Endothelial cell (in vitro differentiated cells): ENCODE data around the gene CACHD1. TPM values are rescaled to one million over a fixed set of nuclear protein-coding genes. Genes with fewer than 3 reads are reported as not detected.

Experiments used
- DNase-seq: peaks from one replicate; pipeline ENCODE4 v3.0.0; 2021; ENCODE audit warnings: low spot score
- H3K27ac Mint-ChIP-seq: one replicate; pipeline ENCODE4 v1.8.0; 2021; ENCODE audit warnings: mixed read lengths, inconsistent platforms; ENCODE audit not compliant: unreplicated experiment
- H3K27me3 Mint-ChIP-seq: one replicate; pipeline ENCODE4 v1.8.0; 2021; ENCODE audit warnings: mild to moderate bottlenecking, moderate library complexity, mixed read lengths, inconsistent platforms; ENCODE audit not compliant: unreplicated experiment
- H3K36me3 Mint-ChIP-seq: one replicate; pipeline ENCODE4 v1.8.0; 2021; ENCODE audit warnings: mild to moderate bottlenecking, low read depth, mixed read lengths, inconsistent platforms; ENCODE audit not compliant: unreplicated experiment
- H3K4me1 Mint-ChIP-seq: one replicate; pipeline ENCODE4 v1.8.0; 2021; ENCODE audit warnings: mild to moderate bottlenecking, mixed read lengths, inconsistent platforms; ENCODE audit not compliant: unreplicated experiment
- H3K4me3 Mint-ChIP-seq: one replicate; pipeline ENCODE4 v1.8.0; 2021; ENCODE audit warnings: mild to moderate bottlenecking, mixed read lengths, inconsistent platforms; ENCODE audit not compliant: unreplicated experiment
- H3K9me3 Mint-ChIP-seq: one replicate; pipeline ENCODE4 v1.8.0; 2021; ENCODE audit warnings: mixed read lengths, inconsistent platforms; ENCODE audit not compliant: unreplicated experiment
- CTCF ChIP-seq: fragments of 200-600 bp; sonication (generic); IDR thresholded peaks from one replicate; pipeline ENCODE4 v1.5.0; 2021; ENCODE audit warnings: antibody characterized with exemption; ENCODE audit not compliant: unreplicated experiment
- total RNA-seq: library from RNA; stranded (reverse); fragmentation: NEBNext Ultra II Directional; extraction: Animal tissue kit (Norgen Biotek cat#: 25700); gene quantifications from one replicate; pipeline ENCODE4 v1.2.1, GENCODE V29; 2021; ENCODE audit not compliant: unreplicated experiment

The CACHD1 gene
- total RNA-seq, 1 donor from 2014 or later: 48.6 TPM

DNA sequence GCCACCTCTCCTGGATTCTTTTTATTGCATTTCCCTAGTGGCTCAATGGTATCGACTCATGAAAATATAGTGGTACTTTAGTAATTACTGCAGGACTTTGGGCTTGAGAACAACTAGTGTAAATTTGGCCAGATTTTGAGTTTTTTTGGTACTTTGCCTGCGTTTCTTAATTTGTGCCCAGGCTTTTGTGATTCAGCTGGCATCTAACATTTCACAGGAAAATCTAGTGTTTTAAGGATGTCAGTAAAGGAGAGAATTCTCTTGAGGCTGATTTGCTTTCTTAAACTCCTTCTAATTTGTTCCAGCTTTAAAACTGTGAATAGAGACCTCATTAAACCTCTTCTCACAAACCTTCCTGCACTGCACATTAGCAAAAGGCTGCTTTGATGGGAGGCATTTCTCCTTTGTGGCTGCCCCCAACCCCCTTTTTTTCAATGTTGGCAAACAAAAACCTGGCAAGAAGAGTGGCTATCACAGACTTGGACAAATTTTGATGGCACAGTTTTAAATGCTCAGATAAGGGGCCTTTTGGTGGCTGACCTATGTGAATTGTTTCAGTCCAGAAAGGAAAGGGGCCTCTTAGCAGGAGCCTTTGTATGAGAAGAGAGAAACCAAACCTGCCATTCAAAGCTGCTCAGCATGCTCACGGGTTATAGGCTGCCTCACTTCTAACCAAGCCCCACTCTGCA lies 161.6 kb downstream of the CACHD1 start:
- H3K4me3 Mint-ChIP-seq: no peak overlapping the region
- peak; percentile 6 for DNase-seq
- H3K36me3 Mint-ChIP-seq: peaks cover 13% of the 10 kb centered on the region
- H3K9me3 Mint-ChIP-seq: no peaks in the 10 kb centered on the region
- H3K4me1 Mint-ChIP-seq: peaks cover 22% of the 10 kb centered on the region
- H3K27ac Mint-ChIP-seq: peak overlapping the region; percentile 20
- TF ChIP-seq CTCF: no peak
- peaks cover 5% of the 10 kb centered on the region for H3K27me3 Mint-ChIP-seq

DNA sequence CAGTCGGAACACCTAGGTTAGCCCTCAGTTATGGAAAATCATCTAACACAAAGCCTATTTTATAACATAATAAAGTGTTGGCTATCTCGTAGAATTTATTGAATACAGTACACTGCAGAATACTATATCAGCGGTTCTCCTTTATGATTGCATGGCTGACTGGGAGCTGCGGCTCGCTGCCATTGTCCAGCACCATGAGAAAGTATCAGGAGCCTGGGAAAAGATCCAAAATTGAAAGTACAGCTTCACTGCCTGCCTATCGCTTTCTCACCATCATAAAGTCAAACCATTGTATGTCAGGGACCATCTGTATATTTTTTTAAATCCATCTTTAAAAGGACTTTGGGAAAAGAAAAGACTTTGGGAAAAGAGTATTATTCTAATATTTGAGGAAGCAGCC lies 163.0 kb downstream of the CACHD1 start:
- H3K27me3 Mint-ChIP-seq: peaks cover 5% of the 10 kb centered on the region

GRCh38 chr1:64645735-64646134 lies 175.8 kb downstream of the CACHD1 start:
- Mint-ChIP-seq H3K4me1 (peaks cover 5% of the 10 kb centered on the region), H3K9me3 (no peaks in the 10 kb centered on the region), H3K4me3 (no peak overlapping the region), H3K27me3 (peaks cover 1% of the 10 kb centered on the region), H3K27ac (no peak overlapping the region), H3K36me3 (peaks cover 21% of the 10 kb centered on the region)
- DNase-seq: no peak
- TF ChIP-seq CTCF: no peak

More for the DNA sequence above, 163.0 kb downstream of the CACHD1 start:
- no peak for DNase-seq
- Mint-ChIP-seq H3K36me3 (peaks cover 13% of the 10 kb centered on the region), H3K27ac (no peak overlapping the region), H3K4me1 (peaks cover 22% of the 10 kb centered on the region), H3K4me3 (no peak overlapping the region), H3K9me3 (no peaks in the 10 kb centered on the region)
- no peak for TF ChIP-seq CTCF

- Mint-ChIP-seq H3K27ac (no peak overlapping the region), H3K36me3 (peaks cover 10% of the 10 kb centered on the region), H3K4me1 (peaks cover 5% of the 10 kb centered on the region), H3K4me3 (no peak overlapping the region), H3K27me3 (no peaks in the 10 kb centered on the region), H3K9me3 (no peaks in the 10 kb centered on the region)
- TF ChIP-seq CTCF: no peak
- no peak for DNase-seq
These were observed 180.5 kb downstream of the CACHD1 start for GRCh38 chr1:64650411-64650810.

DNA sequence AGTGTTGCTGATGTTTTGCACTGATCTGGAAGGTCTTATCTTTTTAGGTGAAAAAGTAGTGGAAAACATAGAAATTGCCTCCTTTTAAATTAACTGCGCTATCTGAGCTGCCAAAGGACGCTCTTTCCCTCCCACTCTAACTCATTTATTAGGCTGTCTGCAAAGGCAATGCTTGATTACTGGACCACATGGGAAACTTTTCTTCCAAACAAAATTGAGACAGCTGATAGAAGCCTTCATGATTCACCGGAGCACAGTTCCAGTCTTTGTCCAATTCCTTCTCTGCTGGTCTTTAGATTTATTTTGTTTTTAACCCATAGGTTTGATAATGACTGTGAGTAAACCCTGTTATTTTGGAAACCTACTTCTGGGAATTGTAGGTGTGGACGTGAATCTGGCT lies 181.9 kb downstream of the CACHD1 start:
- no peak for DNase-seq
- Mint-ChIP-seq H3K4me3 (no peak overlapping the region), H3K36me3 (peaks cover 10% of the 10 kb centered on the region), H3K27ac (no peak overlapping the region), H3K27me3 (no peaks in the 10 kb centered on the region), H3K9me3 (no peaks in the 10 kb centered on the region), H3K4me1 (peaks cover 5% of the 10 kb centered on the region)
- TF ChIP-seq CTCF: no peak
